IPS-NIHi7 (cell line): Measurements from ENCODE around the gene GGA1.

Source experiments
- DNase-seq: peaks from one replicate; pipeline ENCODE4 v3.0.0; 2012; ENCODE audit warnings: mixed read lengths; ENCODE audit errors: extremely low spot score

The GGA1 gene

DNA sequence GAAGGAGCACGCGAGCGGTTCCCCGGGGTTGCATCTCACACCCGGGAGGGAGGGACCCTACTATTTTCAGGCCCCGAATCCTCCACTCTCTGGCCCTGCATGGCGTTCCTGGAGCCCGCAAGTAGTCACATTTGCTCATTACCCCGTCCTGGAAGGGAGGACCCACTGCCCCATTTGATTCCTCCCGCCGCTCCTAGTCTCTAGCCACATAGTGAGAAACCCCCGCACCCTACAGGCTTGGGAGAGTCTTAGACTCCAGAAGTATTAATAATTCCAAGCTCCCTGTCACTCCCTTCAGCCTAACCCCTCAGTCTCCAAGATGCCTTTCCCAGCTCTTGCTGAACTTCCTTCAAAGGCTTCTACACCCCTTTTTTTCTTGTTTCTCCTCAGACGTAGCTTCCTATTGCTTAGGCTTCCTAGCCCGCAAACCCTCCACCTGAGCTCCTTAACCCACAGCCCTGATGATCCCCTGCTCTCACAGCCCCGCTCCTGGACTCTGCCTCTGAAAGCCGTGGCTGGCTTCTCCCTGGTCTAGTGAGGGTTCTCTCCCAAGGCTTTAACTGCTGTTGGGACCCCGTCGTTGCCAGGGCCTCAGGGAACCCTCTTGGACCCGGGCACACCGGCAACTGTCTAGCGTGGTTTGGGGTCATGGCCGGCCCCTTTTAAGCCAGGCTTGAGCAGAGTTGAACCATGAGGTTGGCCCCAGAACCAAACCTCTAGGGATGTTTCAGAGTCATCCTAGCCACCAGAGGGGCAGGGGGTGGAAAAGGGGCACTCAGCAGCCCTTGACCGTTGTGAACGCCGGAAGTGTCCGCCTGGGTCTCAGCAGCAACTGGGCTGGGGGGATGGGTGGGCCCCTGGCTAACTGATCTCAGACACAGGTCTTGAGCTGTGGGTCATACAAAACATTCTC lies 862 bp downstream of the GGA1 start:
- no peak for DNase-seq

DNA sequence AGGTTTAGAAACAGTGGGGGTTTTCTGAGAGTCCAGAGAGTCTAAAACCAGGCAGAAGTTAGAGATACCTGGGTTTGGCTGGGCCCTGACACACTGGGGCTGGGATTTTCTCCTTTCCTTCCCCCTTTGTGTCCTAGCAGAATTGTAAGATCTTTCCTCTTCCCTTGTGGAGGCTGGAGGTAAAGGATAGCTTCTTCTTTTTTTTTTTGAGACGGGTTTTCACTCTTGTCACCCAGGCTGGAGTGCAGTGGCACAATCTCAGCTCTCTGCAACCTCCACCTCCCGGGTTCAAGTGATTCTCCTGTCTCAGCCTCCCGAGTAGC lies 1.5 kb downstream of the GGA1 start:
- peak; percentile 6 for DNase-seq

GRCh38 chr22:37610480-37611129 lies 2.0 kb downstream of the GGA1 start:
- no peak for DNase-seq

DNA sequence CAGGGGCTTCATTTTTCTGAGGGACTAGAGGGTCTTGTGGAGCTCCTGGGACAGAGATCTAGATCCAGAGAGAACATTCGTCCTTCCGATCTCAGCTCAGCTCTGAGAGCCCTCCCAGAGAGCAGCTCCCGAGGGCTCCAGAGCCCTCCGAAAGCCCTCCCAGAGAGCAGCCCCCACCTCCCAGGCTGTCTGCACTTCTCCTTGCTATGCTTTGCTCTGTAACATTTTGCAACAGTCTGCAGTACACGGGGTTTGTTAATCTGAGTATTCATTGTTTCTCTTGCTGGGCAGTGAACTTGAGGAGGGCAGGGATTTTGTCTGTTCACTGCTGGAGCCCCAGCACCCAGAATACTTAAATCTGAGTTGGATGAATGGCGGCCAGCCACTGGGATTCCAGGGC lies 2.6 kb downstream of the GGA1 start:
- DNase-seq = no peak

DNA sequence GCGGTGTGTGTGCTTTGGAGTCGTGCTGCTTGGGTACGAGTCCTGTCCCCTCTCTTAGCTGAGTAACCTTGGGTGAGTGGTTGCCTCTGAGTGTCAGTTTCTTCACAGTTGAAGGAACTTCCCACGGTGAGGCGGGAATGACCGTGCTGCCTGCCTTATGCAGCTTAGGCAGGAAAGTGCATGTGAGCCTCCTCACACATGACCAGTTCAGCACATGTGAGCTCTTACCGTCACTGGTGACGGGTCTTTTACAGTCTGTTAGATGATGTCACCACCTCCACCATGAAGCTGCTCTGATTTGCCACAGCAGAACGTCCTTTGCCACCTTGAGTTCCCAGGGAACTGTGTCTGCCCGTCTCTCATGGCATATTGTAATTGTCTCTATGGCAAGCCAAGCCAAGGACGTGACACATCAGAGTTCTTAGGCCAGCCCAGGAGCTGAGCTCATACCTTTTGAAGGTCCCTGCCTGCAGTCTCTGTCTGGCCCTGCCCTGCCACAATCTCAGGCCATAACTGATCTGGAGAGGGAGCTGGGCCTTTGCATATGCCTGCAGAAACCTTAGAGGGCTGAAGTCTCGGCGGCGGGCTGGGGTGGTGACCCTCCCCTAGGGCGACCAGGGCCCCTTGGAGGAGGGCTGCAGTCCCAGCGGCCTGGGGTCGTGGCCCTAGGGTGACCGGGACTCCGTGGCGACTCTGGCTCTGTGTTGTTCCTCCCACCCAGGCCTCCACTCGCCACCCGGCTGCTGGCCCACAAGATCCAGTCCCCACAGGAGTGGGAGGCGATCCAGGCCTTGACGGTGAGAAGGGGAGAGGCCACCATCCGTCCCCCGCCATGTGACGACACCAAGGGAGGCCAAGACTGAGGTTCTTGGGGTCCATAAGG lies 7.8 kb downstream of the GGA1 start:
- DNase-seq = no peak

DNA sequence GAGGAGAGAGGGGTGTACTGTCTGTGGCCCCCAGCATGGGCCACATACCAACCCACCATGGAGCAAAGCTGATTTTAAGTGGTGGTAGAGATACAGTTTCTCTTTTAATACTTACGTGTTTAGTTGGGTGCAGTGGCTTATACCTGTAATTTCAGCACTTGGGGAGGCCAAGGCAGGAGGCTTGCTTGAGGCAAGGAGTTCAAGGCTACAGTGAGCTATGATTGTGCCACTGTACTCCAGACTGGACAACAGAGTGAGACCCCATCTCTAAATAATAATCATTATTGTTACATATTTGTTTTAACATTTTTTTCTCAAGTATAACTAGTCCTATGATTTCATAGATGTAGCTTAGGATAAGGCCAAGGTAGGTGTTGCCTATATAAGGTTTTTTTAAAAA lies 8.8 kb downstream of the GGA1 start:
- DNase-seq = no peak

DNA sequence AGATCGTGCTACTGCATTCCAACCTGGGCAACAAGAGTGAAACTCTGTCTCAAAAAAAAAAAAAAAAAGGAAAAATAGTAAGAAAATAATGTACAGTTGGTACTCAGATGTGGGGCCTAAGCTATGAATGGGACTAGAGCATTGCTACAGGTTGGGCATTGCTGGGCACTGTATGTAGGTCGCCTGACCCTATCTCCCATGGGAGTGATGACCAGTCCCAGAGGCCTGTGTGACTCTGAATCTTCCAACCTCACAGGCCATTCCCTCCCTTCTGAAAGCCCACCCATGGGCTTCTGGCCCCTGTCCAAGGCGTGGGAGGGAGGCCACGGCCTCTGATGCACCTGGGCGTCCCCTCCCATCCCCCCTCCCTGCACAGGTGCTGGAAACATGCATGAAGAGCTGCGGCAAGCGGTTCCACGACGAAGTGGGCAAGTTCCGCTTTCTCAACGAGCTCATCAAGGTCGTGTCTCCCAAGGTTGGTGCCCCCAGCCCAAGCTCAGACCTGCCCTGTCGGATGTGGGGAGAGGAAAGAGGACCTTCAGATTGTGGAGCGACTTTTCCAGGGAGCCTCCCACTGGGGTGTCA lies 9.5 kb downstream of the GGA1 start:
- no peak for DNase-seq

DNA sequence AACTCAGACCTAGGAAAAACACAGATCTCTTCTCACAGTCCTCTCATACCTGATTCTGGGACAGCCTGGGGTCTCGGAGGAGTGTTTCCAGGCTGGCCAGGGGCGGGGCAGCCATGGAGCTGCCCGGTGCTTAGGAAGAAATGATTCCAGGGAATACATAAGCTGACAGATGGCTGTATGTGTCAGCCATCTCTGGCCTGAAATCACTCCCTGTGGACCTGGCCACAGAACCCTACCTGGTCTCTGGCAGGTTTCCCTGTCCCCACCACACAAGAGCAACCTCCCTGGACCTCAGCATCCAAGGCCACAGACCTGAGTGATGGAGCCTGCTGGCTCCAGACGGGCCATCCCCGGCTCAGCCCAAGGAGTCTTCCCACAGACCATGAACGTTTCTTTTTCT lies 10.0 kb downstream of the GGA1 start:
- DNase-seq = no peak

DNA sequence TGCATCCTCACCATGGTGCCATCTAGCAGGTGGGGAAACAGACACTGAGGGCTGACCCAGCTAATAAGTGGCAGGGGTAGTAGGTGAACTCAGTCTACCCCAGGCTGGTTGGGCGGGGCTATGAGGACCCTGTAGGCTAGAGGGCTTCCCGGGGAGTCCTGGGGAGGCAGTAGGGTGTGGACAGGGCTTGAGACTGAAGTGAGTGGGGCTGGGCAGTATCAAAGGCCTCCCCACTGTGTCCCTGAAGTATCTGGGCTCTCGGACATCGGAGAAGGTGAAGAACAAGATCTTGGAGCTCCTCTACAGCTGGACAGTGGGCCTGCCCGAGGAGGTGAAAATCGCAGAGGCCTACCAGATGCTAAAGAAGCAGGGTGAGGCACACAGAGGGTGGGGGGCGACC lies 11.4 kb downstream of the GGA1 start:
- DNase-seq = no peak

DNA sequence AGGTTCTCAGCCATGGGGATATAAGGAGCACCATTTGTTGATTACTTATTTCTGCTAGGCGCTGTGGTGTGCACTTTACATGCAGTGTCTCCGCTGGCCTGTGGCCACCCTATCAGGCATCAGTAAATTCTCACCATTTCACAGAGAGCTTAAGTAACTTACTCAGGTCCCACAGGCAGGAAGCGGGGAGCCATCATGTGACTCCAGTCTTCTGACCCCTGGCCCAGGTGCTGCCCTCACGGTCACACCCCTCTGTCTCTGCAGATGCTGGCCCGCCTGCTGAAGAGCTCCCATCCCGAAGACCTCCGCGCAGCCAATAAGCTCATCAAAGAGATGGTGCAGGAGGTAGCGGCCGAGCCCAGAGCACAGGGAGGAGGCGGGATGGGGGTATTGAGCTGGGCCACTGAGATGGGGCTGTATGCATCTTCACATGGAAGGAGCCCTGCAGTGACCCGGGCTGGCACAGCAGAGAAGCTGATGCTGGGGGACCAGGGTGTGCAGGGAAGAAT lies 12.8 kb downstream of the GGA1 start:
- DNase-seq = no peak

GRCh38 chr22:37623075-37624016 lies 14.7 kb downstream of the GGA1 start:
- peak; percentile 90 for DNase-seq

DNA sequence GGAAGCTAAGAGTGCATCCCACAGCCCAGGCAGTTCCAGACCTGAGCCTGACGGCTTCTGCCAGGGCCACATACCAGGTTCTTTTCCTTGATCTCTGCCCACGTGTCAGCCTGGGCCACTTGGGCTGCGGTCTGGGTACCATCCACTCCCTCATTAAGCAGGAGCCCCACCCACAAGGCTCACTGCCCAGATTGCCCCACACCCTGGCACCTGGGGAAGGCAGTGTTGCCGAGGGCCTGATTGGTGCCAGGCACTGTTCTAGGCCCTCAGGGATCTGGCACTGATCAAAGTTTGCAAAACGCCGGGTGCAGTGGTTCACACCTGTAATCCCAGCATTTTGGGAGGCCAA lies 15.4 kb downstream of the GGA1 start:
- DNase-seq = no peak

DNA sequence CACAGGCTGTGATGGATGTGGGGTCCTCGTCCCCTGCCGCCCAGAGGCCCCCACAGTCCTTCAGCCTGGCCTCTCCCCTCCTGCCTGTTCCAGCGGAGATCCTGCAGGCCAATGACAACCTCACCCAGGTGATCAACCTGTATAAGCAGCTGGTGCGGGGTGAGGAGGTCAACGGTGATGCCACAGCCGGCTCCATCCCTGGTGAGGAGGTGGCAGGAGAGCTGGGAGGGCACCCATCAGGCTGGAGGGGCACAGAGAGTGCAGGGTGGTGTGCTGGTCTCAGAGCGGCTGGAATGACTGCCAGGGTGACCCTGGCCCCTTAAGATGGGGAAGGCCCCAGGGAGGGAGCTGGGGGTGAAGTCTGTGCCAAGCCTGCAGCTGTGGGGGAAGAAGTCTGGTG lies 16.2 kb downstream of the GGA1 start:
- DNase-seq = no peak

GRCh38 chr22:37625737-37626136 lies 17.1 kb downstream of the GGA1 start:
- no peak for DNase-seq

GRCh38 chr22:37626144-37626543 lies 17.5 kb downstream of the GGA1 start:
- no peak for DNase-seq

- DNase-seq = no peak
Measured at GRCh38 chr22:37626556-37627075, 18.0 kb downstream of the GGA1 start.

- no peak for DNase-seq
Measured at GRCh38 chr22:37627121-37627520, 18.5 kb downstream of the GGA1 start.

- no peak for DNase-seq
Measured at GRCh38 chr22:37627545-37627944, 18.9 kb downstream of the GGA1 start.

DNA sequence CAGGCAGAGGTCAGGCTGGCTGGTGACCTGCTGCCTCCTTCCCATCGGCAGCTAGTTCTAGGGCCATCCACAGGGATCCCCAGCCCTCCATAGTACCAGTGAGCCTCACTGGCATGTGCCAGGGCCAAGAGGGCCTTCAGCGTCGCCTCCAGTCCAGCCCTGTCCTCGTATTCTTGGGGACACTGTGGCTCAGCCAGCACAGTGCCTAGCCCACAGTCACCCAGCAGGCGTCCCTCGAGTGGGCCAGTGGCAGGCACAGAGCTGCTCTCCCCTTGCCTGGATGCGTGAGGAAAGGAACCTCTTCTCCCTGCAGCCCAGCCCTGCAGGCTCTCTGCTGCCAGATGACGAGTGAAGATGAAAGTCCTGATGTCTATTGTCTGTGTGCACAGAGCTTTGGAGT lies 20.2 kb downstream of the GGA1 start:
- no peak for DNase-seq

GRCh38 chr22:37629928-37630327 lies 21.3 kb downstream of the GGA1 start:
- DNase-seq = no peak
